Lung (tissue), 12 donors: ENCODE measurements around the gene CLDN4. TPM values are rescaled to one million over a fixed set of nuclear protein-coding genes. Genes with fewer than 3 reads are reported as not detected.
"Not testable (repeated sequence)": the region's sequence is repeated elsewhere in the genome, so short reads cannot be mapped to it uniquely, and the experiment has no call there.

Source experiments
- ATAC-seq: fragments of 200-7000 bp; cut with Tn5 transposase; one replicate; pipeline ENCODE4 v1.9.1; 2020; ENCODE audit warnings: moderate number of reproducible peaks; ENCODE audit not compliant: insufficient read depth, low FRiP score
- DNase-seq, 3 donors: peaks; one replicate each; pipeline ENCODE4 v3.0.0-alpha.2; 2013 to 2017
- H3K27ac ChIP-seq, 2 donors: one replicate each; pipeline ENCODE4 v1.5.1; 2013; ENCODE audit warnings: mild to moderate bottlenecking in 2 of 2, moderate library complexity in 2 of 2, control low read depth in 1 of 2, inconsistent platforms in 1 of 2, low read depth in 1 of 2, low read length in 1 of 2
- H3K27me3 ChIP-seq, 3 donors: one replicate each; pipeline ENCODE4 v1.5.1; 2013; ENCODE audit warnings: low read length in 2 of 3; ENCODE audit not compliant: control insufficient read depth in 3 of 3, insufficient read depth in 3 of 3
- H3K36me3 ChIP-seq, 4 donors: one replicate each; pipeline ENCODE4 v1.5.1; 2013; ENCODE audit warnings: low read length in 4 of 4, mild to moderate bottlenecking in 1 of 4, moderate library complexity in 1 of 4; ENCODE audit not compliant: control insufficient read depth in 4 of 4, insufficient read depth in 4 of 4
- H3K4me1 ChIP-seq, 5 donors: one replicate each; pipeline ENCODE4 v1.5.1; 2013; ENCODE audit warnings: low read length in 5 of 5, mild to moderate bottlenecking in 2 of 5, moderate library complexity in 1 of 5; ENCODE audit not compliant: control insufficient read depth in 5 of 5, insufficient read depth in 5 of 5
- H3K4me3 ChIP-seq: one replicate; pipeline ENCODE4 v1.5.1; 2013; ENCODE audit warnings: mild to moderate bottlenecking, control low read depth, moderate library complexity
- H3K9ac ChIP-seq, 2 donors: one replicate each; pipeline ENCODE4 v1.5.1; 2013; ENCODE audit warnings: low read length in 2 of 2, control low read depth in 1 of 2; ENCODE audit not compliant: insufficient read depth in 1 of 2
- H3K9me3 ChIP-seq, 4 donors: one replicate each; pipeline ENCODE4 v1.5.1; 2013; ENCODE audit warnings: low read length in 3 of 4, mild to moderate bottlenecking in 1 of 4, moderate library complexity in 1 of 4; ENCODE audit not compliant: control insufficient read depth in 4 of 4, insufficient read depth in 3 of 4
- CTCF ChIP-seq: IDR thresholded peaks from 2 replicates; pipeline ENCODE4 v1.5.1; 2012; ENCODE audit warnings: mild to moderate bottlenecking; ENCODE audit errors: control extremely low read depth, extremely low read depth
- WGBS, 2 donors: extraction: QIAGEN DNeasy Blood & Tissue Kit; methylation state at CpG; one replicate each; pipeline ENCODE4 v1.1.7; 2013; 5-methylcytosine and 5-hydroxymethylcytosine counted together
- polyA plus RNA-seq, 2 donors: library from polyadenylated mRNA; stranded (reverse); fragments of 200-250 nt; gene quantifications; one replicate each; pipeline ENCODE4 v1.2.1, GENCODE V29; 2013
- total RNA-seq, 2 donors: library from RNA; depleted of rRNA in 1 of 2; stranded (reverse); fragments of >200 nt in 1 of 2; gene quantifications; one replicate each; pipeline ENCODE4 v1.2.1, GENCODE V29; 2014 to 2021
- donor health status: control.
- donor health status: control.
- donor health status: Bipolar disorder and iron deficiency.
- donor health status: healthy.
- donor health status: DM: yes; HTN: yes; CAD: no.

The CLDN4 gene
- total and polyA plus RNA-seq, 4 donors: 99.8 to 169 (median 152) TPM

- Histone ChIP-seq H3K27ac (no peak overlapping the region), H3K36me3 (no peaks in the 10 kb centered on the region), H3K9ac (no peak overlapping the region), H3K4me1 (peaks cover 0 to 2% (median 0%) of the 10 kb centered on the region in 5 donors), H3K27me3 (no peaks in the 10 kb centered on the region), H3K4me3 (no peak overlapping the region), H3K9me3 (no peaks in the 10 kb centered on the region)
- DNase-seq: no peak
- 87 to 91% methylated on average over 3 of the region's 3 CpGs for WGBS, 2 donors
- no peak for TF ChIP-seq CTCF
- ATAC-seq: no peak
Measured at GRCh38 chr7:73812996-73813395, 17.8 kb upstream of the CLDN4 start.

- no peak for DNase-seq
- WGBS, 2 donors: 80 to 82% methylated on average over 8 of the region's 8 CpGs
Measured at GRCh38 chr7:73815436-73815835, 15.4 kb upstream of the CLDN4 start.

GRCh38 chr7:73817121-73817520, 13.7 kb upstream of the CLDN4 start:
- Histone ChIP-seq H3K4me1 (no peaks in the 10 kb centered on the region), H3K9ac (no peak overlapping the region), H3K4me3 (no peak overlapping the region), H3K27me3 (no peaks in the 10 kb centered on the region), H3K36me3 (no peaks in the 10 kb centered on the region), H3K27ac (no peak overlapping the region), H3K9me3 (no peaks in the 10 kb centered on the region)
- ATAC-seq (no peak), DNase-seq (no peak)
- WGBS, 2 donors: 91 to 95% methylated on average over 6 of the region's 6 CpGs
- no peak for TF ChIP-seq CTCF

More at GRCh38 chr7:73815436-73815835, 15.4 kb upstream of the CLDN4 start:
- H3K9me3 ChIP-seq: no peaks in the 10 kb centered on the region
- no peaks in the 10 kb centered on the region for H3K4me1 ChIP-seq
- no peak overlapping the region for H3K4me3 ChIP-seq
- no peak overlapping the region for H3K9ac ChIP-seq
- ATAC-seq: no peak
- no peak for TF ChIP-seq CTCF
- no peaks in the 10 kb centered on the region for H3K36me3 ChIP-seq
- no peaks in the 10 kb centered on the region for H3K27me3 ChIP-seq
- no peak overlapping the region for H3K27ac ChIP-seq

- WGBS, 2 donors: 90 to 93% methylated on average over 7 of the region's 7 CpGs
Measured at GRCh38 chr7:73820013-73820412, 10.8 kb upstream of the CLDN4 start.

GRCh38 chr7:73821597-73822285, 9.1 kb upstream of the CLDN4 start:
- H3K4me1 ChIP-seq, H3K4me3 ChIP-seq, DNase-seq, H3K9ac ChIP-seq, H3K27me3 ChIP-seq, H3K36me3 ChIP-seq, H3K9me3 ChIP-seq, ATAC-seq, H3K27ac ChIP-seq: not testable (repeated sequence)
- WGBS, 2 donors: 89 to 93% methylated on average over 14 of the region's 14 CpGs

More at GRCh38 chr7:73820013-73820412, 10.8 kb upstream of the CLDN4 start:
- Histone ChIP-seq H3K9ac (no peak overlapping the region), H3K27ac (no peak overlapping the region), H3K9me3 (no peaks in the 10 kb centered on the region), H3K4me3 (no peak overlapping the region), H3K36me3 (no peaks in the 10 kb centered on the region), H3K27me3 (no peaks in the 10 kb centered on the region), H3K4me1 (no peaks in the 10 kb centered on the region)
- no peak for TF ChIP-seq CTCF
- no peak for DNase-seq
- ATAC-seq: no peak
